ENCODE data around the gene GGCT. TPM values are rescaled to one million over a fixed set of nuclear protein-coding genes. Genes with fewer than 3 reads are reported as not detected.

Gene GGCT
- total RNA-seq, 1 experiment from 2014 or later, result 52.2 TPM

DNA sequence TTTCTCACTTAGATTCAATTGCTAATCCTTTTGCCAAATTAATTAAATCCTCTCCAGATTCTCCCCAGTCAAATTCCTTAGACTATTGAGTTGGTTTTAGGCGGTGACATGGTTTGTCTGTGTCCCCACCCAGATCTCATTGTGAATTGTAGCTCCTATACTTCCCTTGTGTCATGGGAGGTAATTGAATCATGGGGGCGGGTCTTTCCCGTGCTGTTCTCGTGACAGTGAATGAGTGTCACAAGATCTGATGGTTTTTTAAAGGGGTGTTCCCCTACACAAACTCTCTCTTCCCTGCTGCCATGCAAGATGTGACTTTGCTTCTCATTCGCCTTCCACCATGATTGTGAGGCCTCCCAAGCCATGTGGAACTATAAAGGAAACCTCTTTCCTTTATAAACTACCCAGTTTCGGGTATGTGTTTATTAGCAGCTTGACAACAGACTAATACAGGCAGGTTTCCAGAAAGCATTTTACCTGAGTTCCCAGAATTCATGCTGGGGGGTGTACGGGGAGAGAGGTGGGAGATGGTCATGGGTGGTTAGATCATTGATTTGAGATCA is 45.4 kb upstream of the GGCT start:
- ChIA-PET CTCF (interaction anchor here (0.7 to 1.5 kb wide), 3 partner anchors 14 to 116 kb away, joined by 3 to 14 read pairs (median 5); no protein-coding TSS in a partner anchor), POLR2A (no interaction called here)
- in situ Hi-C loops (cut with HindIII; ENCODE audit: low pct_unique_long_range_greater_than_20kb, low sequenced_read_pairs), result no loop called here
- no TSS peak for BruUV-seq (replicated peaks)
- H3K27me3 ChIP-seq (ENCODE audit: control insufficient read depth, insufficient read depth, low read length), result no peaks in the 10 kb centered on the region
- ATAC-seq (no peak), DNase-seq (ENCODE audit: low read depth, low spot score) (no peak)
- intact Hi-C loops (cut with micrococcal nuclease; ENCODE audit: unreplicated experiment), result no loop called here
- TF ChIP-seq, protein P1, sequence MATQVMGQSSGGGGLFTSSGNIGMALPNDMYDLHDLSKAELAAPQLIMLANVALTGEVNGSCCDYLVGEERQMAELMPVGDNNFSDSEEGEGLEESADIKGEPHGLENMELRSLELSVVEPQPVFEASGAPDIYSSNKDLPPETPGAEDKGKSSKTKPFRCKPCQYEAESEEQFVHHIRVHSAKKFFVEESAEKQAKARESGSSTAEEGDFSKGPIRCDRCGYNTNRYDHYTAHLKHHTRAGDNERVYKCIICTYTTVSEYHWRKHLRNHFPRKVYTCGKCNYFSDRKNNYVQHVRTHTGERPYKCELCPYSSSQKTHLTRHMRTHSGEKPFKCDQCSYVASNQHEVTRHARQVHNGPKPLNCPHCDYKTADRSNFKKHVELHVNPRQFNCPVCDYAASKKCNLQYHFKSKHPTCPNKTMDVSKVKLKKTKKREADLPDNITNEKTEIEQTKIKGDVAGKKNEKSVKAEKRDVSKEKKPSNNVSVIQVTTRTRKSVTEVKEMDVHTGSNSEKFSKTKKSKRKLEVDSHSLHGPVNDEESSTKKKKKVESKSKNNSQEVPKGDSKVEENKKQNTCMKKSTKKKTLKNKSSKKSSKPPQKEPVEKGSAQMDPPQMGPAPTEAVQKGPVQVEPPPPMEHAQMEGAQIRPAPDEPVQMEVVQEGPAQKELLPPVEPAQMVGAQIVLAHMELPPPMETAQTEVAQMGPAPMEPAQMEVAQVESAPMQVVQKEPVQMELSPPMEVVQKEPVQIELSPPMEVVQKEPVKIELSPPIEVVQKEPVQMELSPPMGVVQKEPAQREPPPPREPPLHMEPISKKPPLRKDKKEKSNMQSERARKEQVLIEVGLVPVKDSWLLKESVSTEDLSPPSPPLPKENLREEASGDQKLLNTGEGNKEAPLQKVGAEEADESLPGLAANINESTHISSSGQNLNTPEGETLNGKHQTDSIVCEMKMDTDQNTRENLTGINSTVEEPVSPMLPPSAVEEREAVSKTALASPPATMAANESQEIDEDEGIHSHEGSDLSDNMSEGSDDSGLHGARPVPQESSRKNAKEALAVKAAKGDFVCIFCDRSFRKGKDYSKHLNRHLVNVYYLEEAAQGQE (IDR thresholded peaks at IDR 0.05; ENCODE audit: insufficient read depth in 1 of 2, low read depth in 2 of 2, low read length in 1 of 2), result no peak
- no peak for TF ChIP-seq POLR2AphosphoS5 (IDR thresholded peaks at IDR 0.05; ENCODE audit: low read depth, low read length)
- TF ChIP-seq TCF7L2 (IDR thresholded peaks at IDR 0.05; ENCODE audit: low read depth, low read length), result no peak
- TF ChIP-seq SIN3A (IDR thresholded peaks at IDR 0.05; ENCODE audit: borderline replicate concordance, insufficient read depth, low read depth, low read length), result no peak
- TF ChIP-seq, protein P2, sequence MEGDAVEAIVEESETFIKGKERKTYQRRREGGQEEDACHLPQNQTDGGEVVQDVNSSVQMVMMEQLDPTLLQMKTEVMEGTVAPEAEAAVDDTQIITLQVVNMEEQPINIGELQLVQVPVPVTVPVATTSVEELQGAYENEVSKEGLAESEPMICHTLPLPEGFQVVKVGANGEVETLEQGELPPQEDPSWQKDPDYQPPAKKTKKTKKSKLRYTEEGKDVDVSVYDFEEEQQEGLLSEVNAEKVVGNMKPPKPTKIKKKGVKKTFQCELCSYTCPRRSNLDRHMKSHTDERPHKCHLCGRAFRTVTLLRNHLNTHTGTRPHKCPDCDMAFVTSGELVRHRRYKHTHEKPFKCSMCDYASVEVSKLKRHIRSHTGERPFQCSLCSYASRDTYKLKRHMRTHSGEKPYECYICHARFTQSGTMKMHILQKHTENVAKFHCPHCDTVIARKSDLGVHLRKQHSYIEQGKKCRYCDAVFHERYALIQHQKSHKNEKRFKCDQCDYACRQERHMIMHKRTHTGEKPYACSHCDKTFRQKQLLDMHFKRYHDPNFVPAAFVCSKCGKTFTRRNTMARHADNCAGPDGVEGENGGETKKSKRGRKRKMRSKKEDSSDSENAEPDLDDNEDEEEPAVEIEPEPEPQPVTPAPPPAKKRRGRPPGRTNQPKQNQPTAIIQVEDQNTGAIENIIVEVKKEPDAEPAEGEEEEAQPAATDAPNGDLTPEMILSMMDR (IDR thresholded peaks at IDR 0.05), result no peak
- no peaks in the 10 kb centered on the region for H3K9me3 ChIP-seq (ENCODE audit: control insufficient read depth, insufficient read depth, low read depth, low read length)
- no peak overlapping the region for H3K27ac ChIP-seq (ENCODE audit: low read length)
- H3K36me3 ChIP-seq (ENCODE audit: control insufficient read depth, insufficient read depth, low read length), result no peaks in the 10 kb centered on the region
- H3K4me3 ChIP-seq (ENCODE audit: low read depth in 2 of 2, low read length in 2 of 2), result no peak overlapping the region
- H3K4me1 ChIP-seq (ENCODE audit: control insufficient read depth, insufficient read depth, low read length), result peaks cover 3% of the 10 kb centered on the region; the same call in 1 of the 2 replicates

DNA sequence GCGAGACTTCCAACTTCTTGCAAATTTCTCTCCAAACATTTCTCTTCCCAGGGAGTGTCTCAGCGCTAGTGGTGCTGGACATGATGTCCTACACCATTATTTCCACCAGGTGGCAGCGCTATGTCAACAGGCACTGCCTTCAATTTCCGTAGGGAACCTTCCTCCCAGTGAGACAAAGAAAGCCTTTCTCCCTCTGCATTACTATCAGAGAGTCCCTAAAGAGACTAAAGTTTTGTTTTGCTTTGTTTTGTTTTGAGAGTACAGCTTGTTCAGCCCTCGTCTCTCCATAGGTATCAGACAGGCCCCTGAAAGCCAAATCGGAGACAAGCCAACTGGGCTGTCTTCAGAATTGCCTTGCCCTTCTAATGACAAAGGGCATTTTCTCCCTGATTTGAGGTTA is 44.2 kb upstream of the GGCT start:
- Histone ChIP-seq H3K27ac (ENCODE audit: low read length) (no peak overlapping the region), H3K36me3 (ENCODE audit: control insufficient read depth, insufficient read depth, low read length) (no peaks in the 10 kb centered on the region), H3K9me3 (ENCODE audit: control insufficient read depth, insufficient read depth, low read depth, low read length) (no peaks in the 10 kb centered on the region), H3K27me3 (ENCODE audit: control insufficient read depth, insufficient read depth, low read length) (no peaks in the 10 kb centered on the region), H3K4me3 (ENCODE audit: low read depth in 2 of 2, low read length in 2 of 2) (no peak overlapping the region), H3K4me1 (ENCODE audit: control insufficient read depth, insufficient read depth, low read length) (peaks cover 3% of the 10 kb centered on the region; the same call in 1 of the 2 replicates)
- TF ChIP-seq TCF7L2 (IDR thresholded peaks at IDR 0.05; ENCODE audit: low read depth, low read length), result no peak
- TF ChIP-seq, protein P2 (IDR thresholded peaks at IDR 0.05), result peak; percentile 96
- no TSS peak for BruUV-seq (replicated peaks)
- ATAC-seq (peak; percentile 94), DNase-seq (ENCODE audit: low read depth, low spot score) (peak; percentile 55)
- CTCF ChIA-PET, result interaction anchor here (0.7 to 1.5 kb wide), 3 partner anchors 15 to 406 kb away, joined by 3 to 14 read pairs (median 4); no protein-coding TSS in a partner anchor
- POLR2A ChIA-PET, result no interaction called here
- intact Hi-C loops (cut with micrococcal nuclease; ENCODE audit: unreplicated experiment) (no loop called here), in situ Hi-C loops (cut with HindIII; ENCODE audit: low pct_unique_long_range_greater_than_20kb, low sequenced_read_pairs) (no loop called here)

All from Panc1 (cell line).